ENCODE results near the gene ZNF436. TPM values are rescaled to one million over a fixed set of nuclear protein-coding genes. Genes with fewer than 3 reads are reported as not detected.
A peak's percentile ranks its signal among the peaks of the same experiment; 100 is the strongest.
"Not testable (repeated sequence)": the region's sequence is repeated elsewhere in the genome, so short reads cannot be mapped to it uniquely, and the experiment has no call there.

ZNF436 gene
- total and polyA plus RNA-seq, 2 donors = 11.3 to 64.9 TPM

- 65% methylated on average over 8 of the region's 8 CpGs for WGBS
- Histone ChIP-seq H3K4me3 (ENCODE audit: low read depth, low read length) (no peak overlapping the region), H3K27ac (ENCODE audit: low read depth) (no peak overlapping the region), H3K4me1 (ENCODE audit: insufficient read depth) (no peaks in the 10 kb centered on the region), H3K36me3 (ENCODE audit: insufficient read depth) (no peaks in the 10 kb centered on the region)
- DNase-seq (ENCODE audit: extremely low spot score) = no peak
These were observed 14.1 kb upstream of the ZNF436 start for GRCh38 chr1:23383577-23384311.

- no peak overlapping the region for H3K27ac ChIP-seq (ENCODE audit: low read depth)
- no peak for DNase-seq (ENCODE audit: extremely low spot score)
- 79% methylated on average over 5 of the region's 5 CpGs for WGBS
These were observed 11.7 kb upstream of the ZNF436 start for GRCh38 chr1:23381233-23381885.

GRCh38 chr1:23380719-23381118 lies 11.1 kb upstream of the ZNF436 start:
- no peak overlapping the region for H3K27ac ChIP-seq (ENCODE audit: low read depth)
- WGBS = 50% methylated on average over 5 of the region's 5 CpGs
- H3K36me3 ChIP-seq (ENCODE audit: insufficient read depth) = no peaks in the 10 kb centered on the region
- H3K4me3 ChIP-seq (ENCODE audit: low read depth, low read length) = no peak overlapping the region
- no peaks in the 10 kb centered on the region for H3K4me1 ChIP-seq (ENCODE audit: insufficient read depth)
- no peak for DNase-seq (ENCODE audit: extremely low spot score)

More at GRCh38 chr1:23381233-23381885, 11.7 kb upstream of the ZNF436 start:
- Histone ChIP-seq H3K4me3 (ENCODE audit: low read depth, low read length) (no peak overlapping the region), H3K36me3 (ENCODE audit: insufficient read depth) (no peaks in the 10 kb centered on the region), H3K4me1 (ENCODE audit: insufficient read depth) (no peaks in the 10 kb centered on the region)

GRCh38 chr1:23380236-23380635 lies 10.6 kb upstream of the ZNF436 start:
- not testable (repeated sequence) for DNase-seq (ENCODE audit: extremely low spot score); H3K4me1 ChIP-seq (ENCODE audit: insufficient read depth); H3K36me3 ChIP-seq (ENCODE audit: insufficient read depth); H3K27ac ChIP-seq (ENCODE audit: low read depth); H3K4me3 ChIP-seq (ENCODE audit: low read depth, low read length)
- 66% methylated on average over 4 of the region's 4 CpGs for WGBS

- Histone ChIP-seq H3K27ac (ENCODE audit: low read depth) (peak overlapping the region; percentile 48), H3K4me1 (ENCODE audit: insufficient read depth) (no peaks in the 10 kb centered on the region), H3K36me3 (ENCODE audit: insufficient read depth) (no peaks in the 10 kb centered on the region), H3K4me3 (ENCODE audit: low read depth, low read length) (no peak overlapping the region)
- peak; percentile 55 for DNase-seq (ENCODE audit: extremely low spot score)
- WGBS = 37% methylated on average over 19 of the region's 19 CpGs
These were observed 7.5 kb upstream of the ZNF436 start for GRCh38 chr1:23376890-23377811.

GRCh38 chr1:23374079-23374735 lies 4.6 kb upstream of the ZNF436 start:
- DNase-seq (ENCODE audit: extremely low spot score); H3K36me3 ChIP-seq (ENCODE audit: insufficient read depth); H3K4me3 ChIP-seq (ENCODE audit: low read depth, low read length); H3K27ac ChIP-seq (ENCODE audit: low read depth); H3K4me1 ChIP-seq (ENCODE audit: insufficient read depth): not testable (repeated sequence)
- 83% methylated on average over 12 of the region's 12 CpGs for WGBS

- Histone ChIP-seq H3K36me3 (ENCODE audit: insufficient read depth) (no peaks in the 10 kb centered on the region), H3K4me1 (ENCODE audit: insufficient read depth) (no peaks in the 10 kb centered on the region), H3K27ac (ENCODE audit: low read depth) (no peak overlapping the region), H3K4me3 (ENCODE audit: low read depth, low read length) (no peak overlapping the region)
- WGBS = 71% methylated on average over 13 of the region's 13 CpGs
- DNase-seq (ENCODE audit: extremely low spot score) = no peak
These were observed 2.6 kb upstream of the ZNF436 start for GRCh38 chr1:23371987-23372880.

- 22% methylated on average over 13 of the region's 13 CpGs for WGBS
- DNase-seq (ENCODE audit: extremely low spot score) = peak; percentile 64
- H3K27ac ChIP-seq (ENCODE audit: low read depth) = peak overlapping the region; percentile 73
- H3K4me3 ChIP-seq (ENCODE audit: low read depth, low read length) = no peak overlapping the region
- no peaks in the 10 kb centered on the region for H3K4me1 ChIP-seq (ENCODE audit: insufficient read depth)
- no peaks in the 10 kb centered on the region for H3K36me3 ChIP-seq (ENCODE audit: insufficient read depth)
These were observed 1.3 kb upstream of the ZNF436 start for GRCh38 chr1:23370709-23371584.

- H3K4me3 ChIP-seq (ENCODE audit: low read depth, low read length) = no peak overlapping the region
- no peaks in the 10 kb centered on the region for H3K36me3 ChIP-seq (ENCODE audit: insufficient read depth)
These were observed 683 bp upstream of the ZNF436 start for GRCh38 chr1:23370330-23370708.

GRCh38 chr1:23368562-23369334 lies 888 bp downstream of the ZNF436 start:
- no peaks in the 10 kb centered on the region for H3K36me3 ChIP-seq (ENCODE audit: insufficient read depth)
- DNase-seq (ENCODE audit: extremely low spot score) = peak; percentile 81
- no peaks in the 10 kb centered on the region for H3K4me1 ChIP-seq (ENCODE audit: insufficient read depth)
- peak overlapping the region; percentile 96 for H3K27ac ChIP-seq (ENCODE audit: low read depth)
- WGBS = under 1% methylated on average over 61 of the region's 61 CpGs
- peak overlapping the region; percentile 72 for H3K4me3 ChIP-seq (ENCODE audit: low read depth, low read length)

More at GRCh38 chr1:23370330-23370708, 683 bp upstream of the ZNF436 start:
- no peak for DNase-seq (ENCODE audit: extremely low spot score)
- Histone ChIP-seq H3K27ac (ENCODE audit: low read depth) (peak overlapping the region; percentile 73), H3K4me1 (ENCODE audit: insufficient read depth) (no peaks in the 10 kb centered on the region)
- WGBS = 26% methylated on average over 5 of the region's 5 CpGs

GRCh38 chr1:23367791-23368561 lies 1.7 kb downstream of the ZNF436 start:
- peak; percentile 95 for DNase-seq (ENCODE audit: extremely low spot score)
- 2% methylated on average over 41 of the region's 41 CpGs for WGBS
- Histone ChIP-seq H3K36me3 (ENCODE audit: insufficient read depth) (no peaks in the 10 kb centered on the region), H3K4me3 (ENCODE audit: low read depth, low read length) (peak overlapping the region; percentile 72), H3K27ac (ENCODE audit: low read depth) (peak overlapping the region; percentile 96), H3K4me1 (ENCODE audit: insufficient read depth) (no peaks in the 10 kb centered on the region)

Data from urinary bladder (tissue), 4 donors.